Osteoblast (primary cell): ENCODE results near the gene TANK. TPM values are rescaled to one million over a fixed set of nuclear protein-coding genes. Genes with fewer than 3 reads are reported as not detected.

Experiments used
- DNase-seq: peaks from one replicate; pipeline ENCODE4 v3.0.0; 2011; ENCODE audit warnings: low spot score, mixed read lengths; ENCODE audit not compliant: insufficient read length; ENCODE audit errors: missing footprints
- H2AFZ ChIP-seq: 2 replicates; pipeline ENCODE4 v1.6.0; 2011; ENCODE audit warnings: mild to moderate bottlenecking, low read length
- H3K27ac ChIP-seq: 2 replicates; pipeline ENCODE4 v1.5.1; 2011; ENCODE audit warnings: mild to moderate bottlenecking, low read depth, low read length, moderate library complexity
- H3K27me3 ChIP-seq: 2 replicates; pipeline ENCODE4 v1.6.0; 2012; ENCODE audit warnings: mild to moderate bottlenecking, control low read depth, inconsistent platforms, low read length, moderate library complexity; ENCODE audit not compliant: insufficient read depth
- H3K36me3 ChIP-seq: 2 replicates; pipeline ENCODE4 v1.5.1; 2011; ENCODE audit warnings: mild to moderate bottlenecking, low read length, control low read depth, moderate library complexity; ENCODE audit not compliant: insufficient read depth
- H3K4me1 ChIP-seq: 2 replicates; pipeline ENCODE4 v1.5.1; 2011; ENCODE audit warnings: mild to moderate bottlenecking, low read length, control low read depth, moderate library complexity; ENCODE audit not compliant: insufficient read depth
- H3K4me2 ChIP-seq: 2 replicates; pipeline ENCODE4 v1.6.0; 2011; ENCODE audit warnings: mild to moderate bottlenecking, low read length; ENCODE audit not compliant: insufficient read depth
- H3K4me3 ChIP-seq: fragments of 200-600 bp; sonication (generic); 3 replicates; pipeline ENCODE4 v1.5.1; 2012; ENCODE audit warnings: mild to moderate bottlenecking, low read length, inconsistent platforms; ENCODE audit not compliant: insufficient read depth
- H3K79me2 ChIP-seq: 2 replicates; pipeline ENCODE4 v1.6.0; 2012; ENCODE audit warnings: mild to moderate bottlenecking, low read length, control low read depth, inconsistent platforms; ENCODE audit not compliant: insufficient read depth
- H3K9me3 ChIP-seq: 2 replicates; pipeline ENCODE4 v1.5.1; 2011; ENCODE audit warnings: low read depth, low read length, control low read depth
- H4K20me1 ChIP-seq: 2 replicates; pipeline ENCODE4 v1.6.0; 2012; ENCODE audit warnings: mild to moderate bottlenecking, low read length, control low read depth; ENCODE audit not compliant: insufficient read depth
- total RNA-seq: library from RNA; depleted of rRNA; stranded (reverse); fragments of >200 nt; gene quantifications from 2 replicates; pipeline ENCODE4 v1.2.3, GENCODE V29; 2012
- TF ChIP-seq, protein P1 (sequence below): IDR thresholded peaks from 2 replicates; pipeline ENCODE4 v1.5.1; 2011; ENCODE audit warnings: mild to moderate bottlenecking, low read depth, low read length, moderate library complexity; ENCODE audit errors: extremely low read depth

The TANK gene
- total RNA-seq, 1 donor = 127 TPM

DNA sequence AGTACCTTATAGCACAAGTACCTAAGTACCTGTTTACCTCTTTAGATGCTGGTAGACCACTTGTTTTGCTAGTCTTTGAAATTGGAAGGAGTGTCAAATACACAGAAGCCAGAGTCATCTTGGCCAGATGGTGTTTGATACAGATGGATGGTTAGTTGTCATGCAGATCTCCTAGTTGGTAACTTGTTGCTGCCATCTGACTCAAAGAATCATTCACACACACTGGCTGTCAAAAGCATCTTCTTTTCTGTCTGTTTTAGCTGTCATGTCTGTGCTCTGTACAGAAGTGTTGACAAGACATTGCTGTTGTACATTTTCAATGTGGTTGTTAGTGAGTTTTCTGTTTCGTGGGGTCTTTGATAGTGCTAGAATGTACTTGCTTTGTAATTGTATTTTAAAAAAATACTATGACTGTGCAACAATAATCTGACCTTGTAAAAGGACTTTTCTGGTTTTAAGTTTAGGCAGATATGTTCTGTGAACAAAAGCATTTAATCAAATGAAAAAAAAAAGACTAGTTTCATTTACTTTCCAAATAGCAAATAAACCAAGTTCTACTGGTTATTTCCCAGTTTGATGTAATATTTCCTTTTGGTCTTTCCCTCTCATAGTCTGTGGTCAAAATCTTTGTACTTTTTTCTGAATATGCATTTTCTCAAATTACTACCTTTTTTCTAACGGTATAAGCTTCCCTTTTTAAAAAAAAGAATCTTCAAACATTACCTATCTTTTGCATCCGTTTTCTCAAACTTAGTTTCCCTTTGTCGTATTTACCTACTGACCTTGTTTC lies 39.9 kb downstream of the TANK start:
- DNase-seq = peak; percentile 26
- Histone ChIP-seq H3K9me3 (no peaks in the 10 kb centered on the region), H3K4me3 (no peak overlapping the region), H3K4me2 (no peak overlapping the region), H3K27ac (no peak overlapping the region), H3K36me3 (peaks cover 29% of the 10 kb centered on the region), H3K79me2 (peaks cover 38% of the 10 kb centered on the region), H3K27me3 (no peaks in the 10 kb centered on the region), H3K4me1 (no peaks in the 10 kb centered on the region), H4K20me1 (peaks cover 3% of the 10 kb centered on the region), H2AFZ (no peak overlapping the region)
- TF ChIP-seq, protein P1, sequence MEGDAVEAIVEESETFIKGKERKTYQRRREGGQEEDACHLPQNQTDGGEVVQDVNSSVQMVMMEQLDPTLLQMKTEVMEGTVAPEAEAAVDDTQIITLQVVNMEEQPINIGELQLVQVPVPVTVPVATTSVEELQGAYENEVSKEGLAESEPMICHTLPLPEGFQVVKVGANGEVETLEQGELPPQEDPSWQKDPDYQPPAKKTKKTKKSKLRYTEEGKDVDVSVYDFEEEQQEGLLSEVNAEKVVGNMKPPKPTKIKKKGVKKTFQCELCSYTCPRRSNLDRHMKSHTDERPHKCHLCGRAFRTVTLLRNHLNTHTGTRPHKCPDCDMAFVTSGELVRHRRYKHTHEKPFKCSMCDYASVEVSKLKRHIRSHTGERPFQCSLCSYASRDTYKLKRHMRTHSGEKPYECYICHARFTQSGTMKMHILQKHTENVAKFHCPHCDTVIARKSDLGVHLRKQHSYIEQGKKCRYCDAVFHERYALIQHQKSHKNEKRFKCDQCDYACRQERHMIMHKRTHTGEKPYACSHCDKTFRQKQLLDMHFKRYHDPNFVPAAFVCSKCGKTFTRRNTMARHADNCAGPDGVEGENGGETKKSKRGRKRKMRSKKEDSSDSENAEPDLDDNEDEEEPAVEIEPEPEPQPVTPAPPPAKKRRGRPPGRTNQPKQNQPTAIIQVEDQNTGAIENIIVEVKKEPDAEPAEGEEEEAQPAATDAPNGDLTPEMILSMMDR = no peak

DNA sequence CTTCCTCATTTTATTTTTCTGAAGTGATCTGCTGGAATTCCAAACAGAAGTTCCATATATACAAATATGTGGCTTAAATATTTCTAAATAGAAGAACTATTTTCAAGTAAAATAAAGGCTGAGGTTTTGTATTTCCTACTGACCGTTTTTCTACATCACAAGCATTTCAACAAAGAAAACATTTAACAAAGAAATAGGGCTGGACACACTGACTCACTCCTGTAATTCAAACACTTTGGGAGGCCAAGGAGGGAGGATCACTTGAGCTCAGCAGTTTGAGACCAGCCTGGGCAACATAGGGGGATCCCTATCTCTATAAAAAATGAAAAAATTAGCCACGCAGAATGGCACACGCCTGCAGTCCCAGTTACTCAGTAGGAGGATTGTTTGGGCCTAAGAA lies 44.6 kb downstream of the TANK start:
- TF ChIP-seq, protein P1 = no peak
- no peak for DNase-seq

DNA sequence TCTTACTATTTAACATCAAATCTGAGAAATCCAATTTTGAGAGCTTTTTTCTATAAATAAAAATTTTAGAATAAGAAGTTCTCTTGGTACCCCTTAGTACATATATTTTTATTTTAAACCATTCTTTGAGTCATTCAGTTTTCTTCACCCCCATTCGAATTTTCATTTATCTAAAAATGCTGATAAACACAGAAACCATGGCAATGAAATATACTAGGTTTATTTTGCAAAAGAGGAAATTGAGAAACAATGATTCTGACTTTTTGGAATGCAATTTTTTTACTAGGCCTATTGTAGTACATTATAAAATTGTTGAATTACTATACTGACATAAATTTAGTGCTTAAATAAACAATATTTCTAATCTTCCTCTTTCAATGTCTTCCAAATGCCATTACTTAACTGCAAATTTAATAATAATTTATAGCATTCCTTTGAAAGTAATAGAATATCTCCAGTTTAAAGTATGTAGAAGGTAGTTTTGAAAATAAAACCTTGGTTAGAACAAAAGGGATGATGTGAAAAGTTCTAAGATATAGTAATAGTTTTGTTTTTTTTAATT lies 46.3 kb downstream of the TANK start:
- Histone ChIP-seq H2AFZ (no peak overlapping the region), H3K9me3 (no peaks in the 10 kb centered on the region), H3K4me2 (no peak overlapping the region), H4K20me1 (no peaks in the 10 kb centered on the region), H3K36me3 (peaks cover 24% of the 10 kb centered on the region), H3K79me2 (peaks cover 4% of the 10 kb centered on the region), H3K4me1 (peaks cover 27% of the 10 kb centered on the region), H3K27ac (peak overlapping the region; percentile 59), H3K4me3 (no peak overlapping the region), H3K27me3 (no peaks in the 10 kb centered on the region)
- TF ChIP-seq, protein P1 = no peak
- no peak for DNase-seq

More for the DNA sequence above, 44.6 kb downstream of the TANK start:
- Histone ChIP-seq H3K36me3 (peaks cover 20% of the 10 kb centered on the region), H2AFZ (no peak overlapping the region), H3K4me2 (no peak overlapping the region), H3K27me3 (no peaks in the 10 kb centered on the region), H3K79me2 (peaks cover 14% of the 10 kb centered on the region), H3K9me3 (no peaks in the 10 kb centered on the region), H3K4me1 (peaks cover 27% of the 10 kb centered on the region), H3K27ac (no peak overlapping the region), H4K20me1 (no peaks in the 10 kb centered on the region), H3K4me3 (no peak overlapping the region)

DNA sequence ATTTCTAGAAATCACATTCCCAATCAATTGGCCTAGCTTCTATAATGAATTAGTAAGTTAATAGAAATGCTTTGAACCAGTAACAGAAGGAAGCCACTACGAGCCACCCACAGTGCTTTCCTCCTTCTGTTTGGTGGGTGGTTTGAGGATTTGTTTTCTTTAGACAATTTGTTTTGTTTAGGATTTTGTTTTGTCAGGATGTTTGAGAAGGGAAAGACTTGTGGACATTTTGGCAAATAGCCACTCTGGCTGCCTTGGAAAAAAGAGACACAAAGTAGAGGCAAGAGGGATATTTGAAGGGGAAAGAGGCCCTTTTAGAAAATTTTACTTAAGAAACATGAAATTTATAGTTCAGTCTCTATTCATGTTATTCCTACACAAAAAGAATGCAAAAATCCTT lies 47.7 kb downstream of the TANK start:
- Histone ChIP-seq H4K20me1 (no peaks in the 10 kb centered on the region), H3K4me1 (peaks cover 27% of the 10 kb centered on the region), H3K36me3 (peaks cover 28% of the 10 kb centered on the region), H3K79me2 (no peaks in the 10 kb centered on the region), H3K4me2 (no peak overlapping the region), H3K4me3 (no peak overlapping the region), H3K9me3 (no peaks in the 10 kb centered on the region), H3K27ac (peak overlapping the region; percentile 17), H3K27me3 (no peaks in the 10 kb centered on the region), H2AFZ (no peak overlapping the region)
- DNase-seq = no peak
- TF ChIP-seq, protein P1 = no peak
